Loucy (cell line): ENCODE measurements around the gene SEMA5A.

Experiments used
- H2AFZ ChIP-seq: fragments of 200-600 bp; sonication (generic); 2 replicates; pipeline ENCODE4 v1.6.0; 2016; ENCODE audit warnings: antibody characterized with exemption, mild to moderate bottlenecking, low read length, moderate library complexity
- H3F3A ChIP-seq: fragments of 200-600 bp; 2 replicates; pipeline ENCODE4 v1.6.0; 2016; ENCODE audit warnings: antibody characterized with exemption, low read depth, mild to moderate bottlenecking
- H3K27me3 ChIP-seq: fragments of 200-600 bp; sonication (generic); 2 replicates; pipeline ENCODE4 v1.6.1; 2014; ENCODE audit warnings: low read length, mild to moderate bottlenecking; ENCODE audit not compliant: insufficient read depth, poor library complexity, severe bottlenecking
- H3K36me3 ChIP-seq: fragments of 200-600 bp; sonication (generic); 2 replicates; pipeline ENCODE4 v1.6.1; 2016; ENCODE audit warnings: low read length; ENCODE audit not compliant: insufficient read depth
- H3K4me1 ChIP-seq: fragments of 200-600 bp; sonication (generic); 2 replicates; pipeline ENCODE4 v1.5.1; 2014; ENCODE audit warnings: low read length, mild to moderate bottlenecking; ENCODE audit not compliant: insufficient read depth, poor library complexity, severe bottlenecking
- H3K4me2 ChIP-seq: fragments of 200-600 bp; sonication (generic); 2 replicates; pipeline ENCODE4 v1.6.0; 2014; ENCODE audit warnings: antibody characterized with exemption, low read length, low read depth, mild to moderate bottlenecking; ENCODE audit not compliant: poor library complexity, severe bottlenecking
- H3K4me3 ChIP-seq: fragments of 200-600 bp; sonication (generic); 2 replicates; pipeline ENCODE4 v1.5.1; 2014; ENCODE audit warnings: low read length, mild to moderate bottlenecking, mixed read lengths; ENCODE audit not compliant: poor library complexity, severe bottlenecking
- H3K79me2 ChIP-seq: fragments of 200-600 bp; sonication (generic); 2 replicates; pipeline ENCODE4 v1.6.1; 2014; ENCODE audit warnings: low read length; ENCODE audit not compliant: insufficient read depth
- H3K9ac ChIP-seq: fragments of 200-600 bp; sonication (generic); 2 replicates; pipeline ENCODE4 v1.6.0; 2014; ENCODE audit warnings: mild to moderate bottlenecking, low read depth, low read length, moderate library complexity; ENCODE audit not compliant: poor library complexity, severe bottlenecking
- H3K9me2 ChIP-seq: fragments of 200-600 bp; sonication (generic); replicated peaks from 2 replicates; pipeline ENCODE4 v1.6.1; 2016; ENCODE audit warnings: low read depth, low read length, mixed read lengths
- H3K9me3 ChIP-seq: fragments of 200-600 bp; sonication (generic); 2 replicates; pipeline ENCODE4 v1.6.1; 2014; ENCODE audit warnings: mild to moderate bottlenecking, antibody characterized with exemption, low read length, low read depth; ENCODE audit not compliant: insufficient read depth
- H4K20me1 ChIP-seq: fragments of 200-600 bp; sonication (generic); 2 replicates; pipeline ENCODE4 v1.6.0; 2014; ENCODE audit warnings: antibody characterized with exemption, low read length, mild to moderate bottlenecking; ENCODE audit not compliant: insufficient read depth, poor library complexity, severe bottlenecking
- CTCF ChIP-seq: fragments of 200-600 bp; sonication (generic); conservative IDR thresholded peaks from 2 replicates; pipeline ENCODE4 v1.5.1; 2014; ENCODE audit warnings: mild to moderate bottlenecking, antibody characterized with exemption, low read length
- EZH2phosphoT487 ChIP-seq: fragments of 200-600 bp; IDR thresholded peaks from 2 replicates; pipeline ENCODE4 v1.6.1; 2018; ENCODE audit warnings: antibody characterized with exemption, mild to moderate bottlenecking, moderate library complexity, borderline replicate concordance

SEMA5A gene

GRCh38 chr5:9431496-9432258 lies 114.2 kb downstream of the SEMA5A start:
- TF ChIP-seq CTCF (no peak), EZH2phosphoT487 (no peak)
- Histone ChIP-seq H3K4me2 (no peak overlapping the region), H3K4me1 (no peaks in the 10 kb centered on the region), H4K20me1 (no peaks in the 10 kb centered on the region), H3K9ac (no peak overlapping the region), H3K9me2 (no peaks in the 10 kb centered on the region), H3K4me3 (no peak overlapping the region), H3K79me2 (no peaks in the 10 kb centered on the region), H3K36me3 (no peaks in the 10 kb centered on the region), H3K27me3 (no peaks in the 10 kb centered on the region), H3K9me3 (no peaks in the 10 kb centered on the region), H3F3A (no peaks in the 10 kb centered on the region), H2AFZ (no peak overlapping the region)

- Histone ChIP-seq H2AFZ (no peak overlapping the region), H3F3A (no peaks in the 10 kb centered on the region), H3K4me1 (no peaks in the 10 kb centered on the region), H3K9ac (no peak overlapping the region), H3K79me2 (no peaks in the 10 kb centered on the region), H4K20me1 (no peaks in the 10 kb centered on the region), H3K4me2 (no peak overlapping the region), H3K9me2 (no peaks in the 10 kb centered on the region), H3K4me3 (no peak overlapping the region), H3K36me3 (no peaks in the 10 kb centered on the region), H3K27me3 (no peaks in the 10 kb centered on the region), H3K9me3 (no peaks in the 10 kb centered on the region)
- TF ChIP-seq EZH2phosphoT487 (no peak), CTCF (no peak)
Measured at GRCh38 chr5:9431151-9431495, 114.8 kb downstream of the SEMA5A start.

GRCh38 chr5:9430306-9430705 lies 115.6 kb downstream of the SEMA5A start:
- H3F3A ChIP-seq = no peaks in the 10 kb centered on the region
- no peak for TF ChIP-seq EZH2phosphoT487
- no peak for TF ChIP-seq CTCF
- no peak overlapping the region for H2AFZ ChIP-seq
- no peaks in the 10 kb centered on the region for H3K9me2 ChIP-seq
- H3K4me2 ChIP-seq = no peak overlapping the region
- no peaks in the 10 kb centered on the region for H3K36me3 ChIP-seq
- no peaks in the 10 kb centered on the region for H3K27me3 ChIP-seq
- H3K4me1 ChIP-seq = no peaks in the 10 kb centered on the region
- H3K9ac ChIP-seq = no peak overlapping the region
- no peaks in the 10 kb centered on the region for H4K20me1 ChIP-seq
- no peaks in the 10 kb centered on the region for H3K9me3 ChIP-seq
- no peaks in the 10 kb centered on the region for H3K79me2 ChIP-seq
- H3K4me3 ChIP-seq = no peak overlapping the region
